Large intestine (tissue), 3 donors: ENCODE results near the gene MUSK. TPM values are rescaled to one million over a fixed set of nuclear protein-coding genes. Genes with fewer than 3 reads are reported as not detected.
"Not testable (repeated sequence)": the region's sequence is repeated elsewhere in the genome, so short reads cannot be mapped to it uniquely, and the experiment has no call there.

Experiments used
- DNase-seq, 2 donors: peaks; one replicate each; pipeline versions ENCODE4 v3.0.0 to v3.0.0-alpha.2; 2013
- H3K27ac ChIP-seq: one replicate; pipeline ENCODE4 v1.5.1; 2013; ENCODE audit warnings: low read length
- H3K27me3 ChIP-seq: 2 replicates; pipeline ENCODE4 v1.6.1; 2013; ENCODE audit warnings: low read length; ENCODE audit not compliant: control insufficient read depth, insufficient read depth
- H3K36me3 ChIP-seq: 2 replicates; pipeline ENCODE4 v1.6.1; 2013; ENCODE audit warnings: low read length; ENCODE audit not compliant: control insufficient read depth, insufficient read depth
- H3K4me1 ChIP-seq: one replicate; pipeline ENCODE4 v1.6.1; 2013; ENCODE audit warnings: low read length; ENCODE audit not compliant: control insufficient read depth, insufficient read depth
- H3K4me3 ChIP-seq: one replicate; pipeline ENCODE4 v1.5.1; 2013; ENCODE audit warnings: low read length
- H3K9me3 ChIP-seq: one replicate; pipeline ENCODE4 v1.6.1; 2013; ENCODE audit warnings: mild to moderate bottlenecking, low read depth, low read length, moderate library complexity; ENCODE audit not compliant: control insufficient read depth
- WGBS: methylation state at CpG from one replicate; pipeline ENCODE4 v1.1.5; 2013; ENCODE audit warnings: low lambda C conversion rate; ENCODE audit not compliant: insufficient coverage; 5-methylcytosine and 5-hydroxymethylcytosine counted together
- polyA plus RNA-seq: library from polyadenylated mRNA; unstranded; fragments of 120-200 nt; gene quantifications from one replicate; pipeline ENCODE4 v1.2.1, GENCODE V29; 2013

The MUSK gene
- polyA plus RNA-seq, 1 donor, result 1.1 TPM

DNA sequence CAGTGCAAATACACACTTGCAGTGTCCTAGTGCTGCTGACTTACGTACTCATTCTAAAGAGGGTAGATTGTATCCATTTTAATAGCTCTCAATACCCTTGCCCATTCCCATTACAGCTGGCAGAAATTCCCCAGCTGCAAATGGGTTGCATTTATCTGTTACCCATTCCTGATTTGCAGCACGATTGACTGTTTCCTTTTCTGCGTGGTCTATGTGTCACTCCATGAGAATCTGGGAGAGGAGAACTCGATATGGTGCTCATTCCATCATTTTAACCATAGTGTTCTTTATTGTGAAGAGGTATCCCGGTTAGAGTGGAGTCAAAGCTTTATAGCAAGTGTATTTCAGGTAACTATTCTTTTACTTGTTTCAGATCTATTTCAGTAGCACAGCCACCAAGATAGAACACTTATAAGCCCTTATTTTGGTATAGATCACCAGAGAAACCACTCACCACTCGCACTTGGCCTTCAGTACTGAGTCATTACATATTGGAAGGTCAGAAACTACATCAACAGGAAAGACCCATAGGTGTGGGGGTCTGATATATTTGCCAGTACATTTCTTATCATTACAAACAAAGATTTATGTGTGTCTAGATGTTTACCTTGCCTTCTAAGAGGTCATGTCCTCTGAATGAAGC is 139.5 kb downstream of the MUSK start:
- Histone ChIP-seq H3K36me3 (no peaks in the 10 kb centered on the region), H3K9me3 (no peaks in the 10 kb centered on the region), H3K4me3 (no peak overlapping the region), H3K27me3 (no peaks in the 10 kb centered on the region), H3K4me1 (no peaks in the 10 kb centered on the region), H3K27ac (no peak overlapping the region)
- DNase-seq, result no peak
- WGBS, result no CpG with 5 or more reads among the region's 6 CpGs

DNA sequence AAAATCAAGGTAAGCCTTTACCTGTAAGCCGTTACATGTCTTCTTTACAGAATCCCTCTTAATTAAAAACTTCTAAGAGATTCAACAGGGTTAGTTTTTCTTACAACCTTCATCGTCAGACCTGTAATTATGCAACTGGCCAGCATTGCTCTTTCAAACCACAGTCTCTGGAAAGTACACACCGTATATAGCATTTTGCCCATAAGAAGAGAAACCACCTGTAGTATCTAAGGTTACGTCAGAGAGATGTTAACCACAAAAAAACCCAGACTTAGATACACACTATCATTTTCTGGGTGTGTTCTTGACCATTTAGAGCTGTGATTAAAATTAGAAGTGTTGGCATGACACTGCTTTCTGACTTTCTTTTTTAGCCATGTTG is 140.0 kb downstream of the MUSK start:
- Histone ChIP-seq H3K27me3 (no peaks in the 10 kb centered on the region), H3K9me3 (no peaks in the 10 kb centered on the region), H3K4me3 (no peak overlapping the region), H3K36me3 (no peaks in the 10 kb centered on the region), H3K4me1 (no peaks in the 10 kb centered on the region), H3K27ac (no peak overlapping the region)
- no peak for DNase-seq
- WGBS, result 33% methylated on average over 1 of the region's 4 CpGs

DNA sequence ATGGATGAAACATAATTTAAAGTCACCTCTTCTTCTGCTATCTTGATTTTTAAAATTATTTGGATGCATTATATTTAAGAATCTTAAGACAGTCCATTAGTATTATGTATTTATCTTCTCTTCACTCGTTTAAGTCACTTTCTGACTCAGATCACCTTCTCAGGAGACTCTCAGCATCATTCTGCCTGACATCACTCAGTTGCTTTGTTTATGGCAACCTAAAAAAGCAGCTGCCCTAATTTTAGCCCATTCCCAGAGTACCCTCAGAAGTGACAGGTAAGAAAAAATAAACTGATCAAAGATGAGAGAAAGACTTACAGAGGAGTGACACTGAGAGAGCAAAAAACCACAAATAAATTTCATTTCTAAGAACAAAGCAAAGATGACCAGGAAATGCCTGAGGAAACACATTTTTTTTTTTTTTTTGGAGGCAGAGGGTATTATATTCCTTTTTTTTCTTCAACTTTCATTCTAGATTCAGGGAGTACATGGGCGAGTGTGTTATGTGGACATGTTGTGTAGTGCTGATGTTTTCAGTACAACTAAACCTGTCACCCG is 140.5 kb downstream of the MUSK start:
- WGBS, result 60% methylated on average over 1 of the region's 3 CpGs
- no peaks in the 10 kb centered on the region for H3K36me3 ChIP-seq
- H3K27ac ChIP-seq, result no peak overlapping the region
- H3K27me3 ChIP-seq, result no peaks in the 10 kb centered on the region
- H3K4me3 ChIP-seq, result no peak overlapping the region
- H3K4me1 ChIP-seq, result no peaks in the 10 kb centered on the region
- DNase-seq, result no peak
- H3K9me3 ChIP-seq, result no peaks in the 10 kb centered on the region

DNA sequence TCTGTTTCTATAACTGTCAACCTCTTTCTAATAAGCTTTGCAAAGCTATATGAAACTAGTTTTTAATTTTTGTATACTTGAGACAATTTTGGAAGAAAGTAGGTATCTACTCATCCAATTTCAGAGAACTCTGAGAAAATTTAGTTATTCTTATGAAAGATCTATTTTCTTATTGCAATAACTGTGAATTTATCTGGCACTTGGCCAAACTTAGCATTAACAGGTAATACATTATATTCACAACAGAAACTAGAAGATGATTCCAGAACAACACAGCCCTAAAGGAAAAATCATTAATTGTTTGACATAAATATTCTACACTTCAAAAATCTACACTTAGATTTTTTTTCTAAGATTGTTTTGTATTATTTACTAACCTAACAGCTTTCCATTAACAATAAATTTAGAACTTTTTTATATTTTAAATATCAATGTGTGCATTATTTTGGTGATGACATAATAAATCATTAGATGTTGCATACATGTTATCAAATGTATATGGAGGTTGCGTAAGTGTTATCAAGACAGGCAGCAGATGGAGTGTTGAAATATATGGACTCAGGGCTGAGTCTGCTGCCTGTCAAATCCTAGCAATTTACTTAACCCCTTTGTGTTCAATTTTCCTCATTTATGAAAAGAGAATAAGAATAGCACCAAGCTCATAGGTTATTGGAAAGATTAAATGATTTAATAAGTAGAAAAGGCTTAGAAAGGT is 141.8 kb downstream of the MUSK start:
- Histone ChIP-seq H3K4me3 (no peak overlapping the region), H3K36me3 (no peaks in the 10 kb centered on the region), H3K27me3 (no peaks in the 10 kb centered on the region), H3K27ac (no peak overlapping the region), H3K9me3 (no peaks in the 10 kb centered on the region), H3K4me1 (no peaks in the 10 kb centered on the region)
- no CpG with 5 or more reads among the region's 1 CpG for WGBS
- no peak for DNase-seq

DNA sequence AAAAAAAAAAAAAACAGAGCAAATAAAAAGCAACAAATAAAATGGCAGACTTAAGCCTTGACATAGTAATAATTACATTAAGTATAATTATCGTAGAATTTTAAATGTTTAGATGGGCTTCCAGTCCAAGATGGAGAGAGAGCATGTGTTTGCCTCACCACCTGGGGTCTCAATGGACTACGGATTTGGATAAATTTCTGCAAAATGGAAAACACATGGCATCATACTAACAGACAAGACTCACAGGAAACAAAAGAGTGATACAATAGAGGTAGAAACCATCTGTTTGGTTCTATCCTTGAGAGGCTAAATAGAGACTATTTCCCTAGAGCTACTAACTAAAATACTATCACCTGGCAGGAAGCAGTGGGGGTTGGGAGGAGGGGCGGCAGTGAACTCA is 144.3 kb downstream of the MUSK start:
- Histone ChIP-seq H3K36me3 (no peaks in the 10 kb centered on the region), H3K4me1 (no peaks in the 10 kb centered on the region), H3K27me3 (no peaks in the 10 kb centered on the region), H3K9me3 (no peaks in the 10 kb centered on the region), H3K4me3 (no peak overlapping the region), H3K27ac (no peak overlapping the region)
- no CpG with 5 or more reads among the region's 3 CpGs for WGBS
- no peak for DNase-seq

DNA sequence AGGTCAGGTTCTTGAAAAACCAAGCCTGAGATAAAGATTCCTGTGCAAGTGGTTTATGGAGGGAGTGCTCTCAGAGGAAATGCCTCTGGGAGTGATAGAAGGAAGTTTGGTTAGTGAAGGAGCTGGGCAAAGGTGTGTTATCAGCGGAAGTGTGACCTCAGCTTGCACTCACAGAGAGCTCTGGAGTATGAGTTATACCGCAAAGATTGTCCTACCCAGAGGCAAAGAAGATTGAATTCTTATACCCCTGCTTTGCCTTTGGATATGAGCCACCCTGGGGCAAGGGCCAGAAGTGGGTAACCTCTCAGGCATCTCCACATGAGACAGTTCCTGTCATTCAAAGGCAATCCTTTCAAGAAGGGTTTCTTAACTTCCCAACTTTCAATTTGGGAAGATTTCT is 145.6 kb downstream of the MUSK start:
- no CpG with 5 or more reads among the region's 2 CpGs for WGBS
- Histone ChIP-seq H3K27ac (no peak overlapping the region), H3K27me3 (no peaks in the 10 kb centered on the region), H3K4me1 (no peaks in the 10 kb centered on the region), H3K4me3 (no peak overlapping the region), H3K36me3 (no peaks in the 10 kb centered on the region), H3K9me3 (no peaks in the 10 kb centered on the region)
- no peak for DNase-seq

DNA sequence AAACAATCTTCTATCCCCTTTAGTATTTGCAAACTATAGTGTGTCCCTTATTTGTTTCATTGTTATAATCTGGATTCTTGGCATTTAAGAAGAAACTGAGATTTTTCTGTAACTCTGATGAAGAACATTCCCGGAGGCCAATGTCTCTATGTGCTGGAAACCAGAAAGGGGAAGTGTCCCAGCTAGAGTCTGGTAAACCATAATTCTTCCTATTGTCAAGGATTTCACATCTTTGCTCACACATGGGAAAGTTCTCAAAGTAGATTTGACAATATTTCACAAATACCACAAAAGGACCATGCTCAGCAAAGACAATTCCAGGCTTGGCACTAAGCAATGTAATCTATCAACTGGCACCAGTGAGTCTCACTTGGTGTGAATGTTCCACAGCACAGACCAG is 146.8 kb downstream of the MUSK start:
- H3K4me3 ChIP-seq, result no peak overlapping the region
- no peaks in the 10 kb centered on the region for H3K27me3 ChIP-seq
- DNase-seq, result no peak
- H3K36me3 ChIP-seq, result no peaks in the 10 kb centered on the region
- no peak overlapping the region for H3K27ac ChIP-seq
- WGBS, result 80% methylated on average over 1 of the region's 1 CpG
- no peaks in the 10 kb centered on the region for H3K4me1 ChIP-seq
- H3K9me3 ChIP-seq, result no peaks in the 10 kb centered on the region

DNA sequence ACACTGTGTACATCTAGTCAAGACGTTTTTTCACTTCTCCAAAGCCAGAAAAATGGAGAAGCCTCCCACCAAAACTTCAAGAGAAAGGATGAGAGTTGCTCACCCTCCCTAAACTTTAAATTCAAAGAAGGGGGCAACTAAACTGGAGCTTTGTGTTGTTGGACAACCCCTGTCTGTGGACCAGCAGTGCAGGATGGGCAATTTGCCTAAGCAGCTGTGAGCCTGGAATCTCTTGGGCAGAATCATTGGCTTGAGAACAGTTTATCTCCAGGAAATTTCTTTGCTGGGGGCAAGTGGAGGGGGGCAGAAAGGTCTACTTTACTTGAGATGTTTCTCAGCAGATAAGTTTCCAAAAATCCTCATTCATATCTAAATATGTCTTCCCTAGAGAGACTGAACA is 151.8 kb downstream of the MUSK start:
- no peaks in the 10 kb centered on the region for H3K36me3 ChIP-seq
- H3K27ac ChIP-seq, result no peak overlapping the region
- no peak for DNase-seq
- WGBS, result no CpG with 5 or more reads among the region's 1 CpG
- H3K27me3 ChIP-seq, result no peaks in the 10 kb centered on the region
- H3K4me1 ChIP-seq, result no peaks in the 10 kb centered on the region
- no peak overlapping the region for H3K4me3 ChIP-seq
- H3K9me3 ChIP-seq, result no peaks in the 10 kb centered on the region

DNA sequence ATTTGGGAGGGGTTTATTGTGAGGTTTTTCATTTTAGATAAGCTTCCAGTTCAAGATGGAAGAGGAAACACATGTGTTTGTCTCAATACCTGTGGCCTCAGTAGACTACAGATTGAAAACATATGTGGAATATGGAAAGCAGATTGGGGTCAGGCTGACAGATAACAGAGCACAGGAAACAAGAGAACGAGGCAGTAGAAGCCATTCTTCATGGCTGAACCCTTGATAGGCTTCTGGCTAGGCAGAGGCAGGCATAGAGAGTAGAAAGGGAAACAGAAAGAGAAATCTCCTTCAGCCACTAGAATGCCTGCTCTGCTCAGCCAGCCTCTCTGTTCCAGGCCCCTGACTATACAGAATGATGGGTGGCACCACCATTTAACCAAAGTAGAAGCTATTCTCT is 152.5 kb downstream of the MUSK start:
- Histone ChIP-seq H3K9me3 (no peaks in the 10 kb centered on the region), H3K4me3 (no peak overlapping the region), H3K27ac (no peak overlapping the region), H3K27me3 (no peaks in the 10 kb centered on the region), H3K36me3 (no peaks in the 10 kb centered on the region), H3K4me1 (no peaks in the 10 kb centered on the region)
- WGBS, result 33% methylated on average over 1 of the region's 1 CpG
- no peak for DNase-seq

DNA sequence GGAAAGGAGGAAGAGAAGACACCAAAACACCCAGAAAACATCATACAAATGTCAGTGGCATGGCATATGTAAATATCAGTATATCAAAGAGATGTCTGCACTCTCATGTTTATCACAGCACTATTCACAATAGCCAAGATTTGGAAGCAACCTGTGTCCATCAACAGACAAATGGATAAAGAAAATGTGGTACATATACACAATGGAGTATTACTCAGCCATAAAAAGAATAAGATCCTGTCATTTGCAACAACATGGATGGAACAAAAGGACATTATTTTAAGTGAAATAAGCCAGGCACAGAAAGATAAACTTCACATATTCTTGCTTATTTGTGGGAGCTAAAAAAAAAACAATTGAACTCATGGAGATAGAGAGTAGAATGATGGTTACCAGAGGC is 156.5 kb downstream of the MUSK start:
- H3K36me3 ChIP-seq, H3K9me3 ChIP-seq, H3K27ac ChIP-seq, H3K27me3 ChIP-seq, DNase-seq, H3K4me3 ChIP-seq, H3K4me1 ChIP-seq: not testable (repeated sequence)

DNA sequence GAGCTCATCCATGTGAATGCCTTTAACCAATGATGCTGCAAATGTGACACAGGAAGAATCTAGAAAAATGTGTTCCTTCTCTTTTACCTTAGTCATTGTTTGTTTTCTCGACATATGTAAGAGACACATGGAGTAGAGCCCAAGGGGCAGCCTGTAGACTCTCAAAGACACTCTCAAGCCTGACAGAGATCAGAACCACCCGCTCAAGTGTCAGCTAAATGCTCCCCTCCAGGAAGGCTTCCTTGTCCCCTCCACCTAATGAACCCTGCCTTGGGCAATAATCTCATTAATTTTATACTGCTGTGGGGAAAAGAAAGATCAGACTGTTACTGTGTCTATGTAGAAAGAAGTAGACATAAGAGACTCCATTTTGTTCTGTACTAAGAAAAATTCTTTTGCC is 157.4 kb downstream of the MUSK start:
- H3K4me1 ChIP-seq, result no peaks in the 10 kb centered on the region
- DNase-seq, result no peak
- H3K4me3 ChIP-seq, result no peak overlapping the region
- no peaks in the 10 kb centered on the region for H3K9me3 ChIP-seq
- no peak overlapping the region for H3K27ac ChIP-seq
- no CpG with 5 or more reads among the region's 2 CpGs for WGBS
- H3K36me3 ChIP-seq, result no peaks in the 10 kb centered on the region
- no peaks in the 10 kb centered on the region for H3K27me3 ChIP-seq
